ENCODE measurements around the gene CATSPER1.

Gene CATSPER1

DNA sequence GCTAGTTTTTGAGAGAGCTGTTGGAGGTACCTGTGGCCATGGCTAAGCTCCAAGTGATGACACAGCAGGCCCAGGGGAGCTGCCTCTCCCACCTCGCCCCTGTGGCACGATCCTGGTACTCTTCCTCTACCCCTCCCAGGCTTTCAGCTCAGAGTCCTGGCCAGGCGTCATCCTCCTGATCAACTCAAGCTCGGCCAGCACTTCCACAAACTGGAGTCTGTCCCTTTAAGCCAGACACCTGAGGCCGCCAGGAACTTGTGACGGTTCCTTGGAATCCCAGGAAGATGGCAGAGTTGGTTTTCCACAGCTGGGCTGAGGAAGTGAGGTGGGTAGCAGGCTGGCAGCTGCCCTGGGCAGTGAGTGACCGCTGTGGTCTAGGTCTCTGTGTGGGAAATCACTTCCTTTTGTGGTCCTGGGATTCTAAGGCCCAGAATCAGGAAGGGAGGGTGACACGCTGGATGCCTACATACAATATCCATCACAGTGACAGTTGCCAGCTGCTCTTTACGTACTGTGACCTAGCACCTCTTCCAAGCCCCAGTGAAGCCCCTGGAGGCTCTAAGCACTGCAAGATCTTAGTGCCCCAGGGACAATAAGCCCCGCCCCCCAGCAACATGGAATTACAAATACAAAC is 17.7 kb downstream of the CATSPER1 start:
- DNase-seq (ENCODE audit: extremely low spot score): no peak
- POLR2A ChIA-PET: interaction anchor here (0.9 kb wide), 1 partner anchor 14 kb away, joined by 3 read pairs; no protein-coding TSS in a partner anchor
- CTCF ChIA-PET: interaction anchor here (0.8 kb wide), 1 partner anchor 13 kb away, joined by 3 read pairs; no protein-coding TSS in a partner anchor
- TF ChIP-seq ARNT (IDR thresholded peaks at IDR 0.05): no peak
- no peak for TF ChIP-seq NFRKB (IDR thresholded peaks at IDR 0.05)
- TF ChIP-seq LEF1 (IDR thresholded peaks at IDR 0.05; ENCODE audit: borderline replicate concordance): no peak
- TF ChIP-seq BHLHE40 (IDR thresholded peaks at IDR 0.05; ENCODE audit: borderline replicate concordance): no peak
- no peak for TF ChIP-seq SUZ12 (IDR thresholded peaks at IDR 0.05)

GRCh38 chr11:66008095-66008467 is 18.2 kb downstream of the CATSPER1 start:
- no peak for TF ChIP-seq ELF4 (IDR thresholded peaks at IDR 0.05)
- no peak for TF ChIP-seq PKNOX1 (IDR thresholded peaks at IDR 0.05)
- no peak for TF ChIP-seq SP1 (IDR thresholded peaks at IDR 0.05)
- TF ChIP-seq FOXK2 (IDR thresholded peaks at IDR 0.05): no peak
- TF ChIP-seq BHLHE40 (IDR thresholded peaks at IDR 0.05; ENCODE audit: borderline replicate concordance): no peak
- TF ChIP-seq FOXA1 (IDR thresholded peaks at IDR 0.05): no peak
- no peak for TF ChIP-seq HDGF (IDR thresholded peaks at IDR 0.05; ENCODE audit: borderline replicate concordance)
- TF ChIP-seq TARDBP (IDR thresholded peaks at IDR 0.05): no peak
- ChIA-PET CTCF (interaction anchor here (0.8 kb wide), 1 partner anchor 14 kb away, joined by 3 read pairs; no protein-coding TSS in a partner anchor), POLR2A (interaction anchor here (0.9 kb wide), 1 partner anchor 14 kb away, joined by 3 read pairs; no protein-coding TSS in a partner anchor)
- no peak for DNase-seq (ENCODE audit: extremely low spot score)

- ChIA-PET CTCF (interaction anchor here (0.9 to 1.0 kb wide), 2 partner anchors 15 to 147 kb away, joined by 3 read pairs; partner anchors contain the start of gene MUS81), POLR2A (no interaction called here)
- no peak for DNase-seq (ENCODE audit: extremely low spot score)
- TF ChIP-seq SP1 (IDR thresholded peaks at IDR 0.05): no peak
- TF ChIP-seq ZNF384 (IDR thresholded peaks at IDR 0.05): no peak
- no peak for TF ChIP-seq NFRKB (IDR thresholded peaks at IDR 0.05)
- no peak for TF ChIP-seq ELF4 (IDR thresholded peaks at IDR 0.05)
- no peak for TF ChIP-seq FOXK2 (IDR thresholded peaks at IDR 0.05)
- TF ChIP-seq LEF1 (IDR thresholded peaks at IDR 0.05; ENCODE audit: borderline replicate concordance): no peak
- TF ChIP-seq HDGF (IDR thresholded peaks at IDR 0.05; ENCODE audit: borderline replicate concordance): no peak
- no peak for TF ChIP-seq FOXA1 (IDR thresholded peaks at IDR 0.05)
- TF ChIP-seq FOXM1 (IDR thresholded peaks at IDR 0.05; ENCODE audit: borderline replicate concordance): no peak
- TF ChIP-seq CTBP1 (IDR thresholded peaks at IDR 0.05; ENCODE audit: borderline replicate concordance): no peak
- no peak for TF ChIP-seq BHLHE40 (IDR thresholded peaks at IDR 0.05; ENCODE audit: borderline replicate concordance)
- TF ChIP-seq TARDBP (IDR thresholded peaks at IDR 0.05): no peak
- no peak for TF ChIP-seq PKNOX1 (IDR thresholded peaks at IDR 0.05)
- TF ChIP-seq SUZ12 (IDR thresholded peaks at IDR 0.05): no peak
- no peak for TF ChIP-seq ARNT (IDR thresholded peaks at IDR 0.05)
Measured at GRCh38 chr11:66007201-66007634, 19.1 kb downstream of the CATSPER1 start.

DNA sequence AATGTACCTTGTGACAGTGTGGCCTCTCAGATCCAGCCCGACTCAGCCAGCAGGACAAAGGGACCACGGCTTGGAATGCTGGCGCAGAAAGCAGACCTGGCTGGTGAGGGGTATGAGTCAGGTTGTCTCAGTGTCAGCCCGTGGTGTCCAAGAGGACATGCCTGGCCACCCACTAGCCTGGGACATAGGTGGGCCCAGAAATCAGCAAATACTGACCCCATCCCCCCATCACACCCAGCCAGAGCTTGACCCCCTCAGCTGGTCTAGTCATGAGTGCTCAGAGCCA is 19.4 kb downstream of the CATSPER1 start:
- DNase-seq (ENCODE audit: extremely low spot score): no peak
- no peak for TF ChIP-seq FOXK2 (IDR thresholded peaks at IDR 0.05)
- no peak for TF ChIP-seq ZNF384 (IDR thresholded peaks at IDR 0.05)
- no peak for TF ChIP-seq ELF4 (IDR thresholded peaks at IDR 0.05)
- no peak for TF ChIP-seq BHLHE40 (IDR thresholded peaks at IDR 0.05; ENCODE audit: borderline replicate concordance)
- TF ChIP-seq L3MBTL2 (conservative IDR thresholded peaks at IDR 0.05): no peak
- TF ChIP-seq TARDBP (IDR thresholded peaks at IDR 0.05): no peak
- TF ChIP-seq NFRKB (IDR thresholded peaks at IDR 0.05): no peak
- TF ChIP-seq ARNT (IDR thresholded peaks at IDR 0.05): no peak
- TF ChIP-seq FOXA1 (IDR thresholded peaks at IDR 0.05): no peak
- TF ChIP-seq HDGF (IDR thresholded peaks at IDR 0.05; ENCODE audit: borderline replicate concordance): no peak
- no peak for TF ChIP-seq LEF1 (IDR thresholded peaks at IDR 0.05; ENCODE audit: borderline replicate concordance)
- no peak for TF ChIP-seq FOXM1 (IDR thresholded peaks at IDR 0.05; ENCODE audit: borderline replicate concordance)
- no peak for TF ChIP-seq SUZ12 (IDR thresholded peaks at IDR 0.05)
- ChIA-PET CTCF (interaction anchor here (0.9 to 1.0 kb wide), 2 partner anchors 15 to 147 kb away, joined by 3 read pairs; partner anchors contain the start of gene MUS81), POLR2A (no interaction called here)

GRCh38 chr11:66006134-66006890 is 20.0 kb downstream of the CATSPER1 start:
- TF ChIP-seq LEF1 (IDR thresholded peaks at IDR 0.05; ENCODE audit: borderline replicate concordance): no peak
- no peak for TF ChIP-seq L3MBTL2 (conservative IDR thresholded peaks at IDR 0.05)
- no peak for TF ChIP-seq FOXM1 (IDR thresholded peaks at IDR 0.05; ENCODE audit: borderline replicate concordance)
- no peak for TF ChIP-seq SP1 (IDR thresholded peaks at IDR 0.05)
- TF ChIP-seq ARNT (IDR thresholded peaks at IDR 0.05): no peak
- TF ChIP-seq CTBP1 (IDR thresholded peaks at IDR 0.05; ENCODE audit: borderline replicate concordance): no peak
- no peak for TF ChIP-seq BHLHE40 (IDR thresholded peaks at IDR 0.05; ENCODE audit: borderline replicate concordance)
- DNase-seq (ENCODE audit: extremely low spot score): no peak
- ChIA-PET CTCF (no interaction called here), POLR2A (interaction anchor here (0.9 kb wide), 1 partner anchor 16 kb away, joined by 4 read pairs; no protein-coding TSS in a partner anchor)

- DNase-seq (ENCODE audit: extremely low spot score): no peak
- TF ChIP-seq SUZ12 (IDR thresholded peaks at IDR 0.05) (no peak), HDGF (IDR thresholded peaks at IDR 0.05; ENCODE audit: borderline replicate concordance) (no peak), FOXK2 (IDR thresholded peaks at IDR 0.05) (no peak), ELF4 (IDR thresholded peaks at IDR 0.05) (no peak), TARDBP (IDR thresholded peaks at IDR 0.05) (no peak), ZNF384 (IDR thresholded peaks at IDR 0.05) (no peak), BHLHE40 (IDR thresholded peaks at IDR 0.05; ENCODE audit: borderline replicate concordance) (no peak), L3MBTL2 (conservative IDR thresholded peaks at IDR 0.05) (no peak), FOXM1 (IDR thresholded peaks at IDR 0.05; ENCODE audit: borderline replicate concordance) (no peak), NFRKB (IDR thresholded peaks at IDR 0.05) (no peak), CTBP1 (IDR thresholded peaks at IDR 0.05; ENCODE audit: borderline replicate concordance) (no peak), PKNOX1 (IDR thresholded peaks at IDR 0.05) (no peak), SP1 (IDR thresholded peaks at IDR 0.05) (no peak), FOXA1 (IDR thresholded peaks at IDR 0.05) (no peak), ARNT (IDR thresholded peaks at IDR 0.05) (no peak), LEF1 (IDR thresholded peaks at IDR 0.05; ENCODE audit: borderline replicate concordance) (no peak)
- CTCF ChIA-PET: no interaction called here
- POLR2A ChIA-PET: no interaction called here
Measured at GRCh38 chr11:66004186-66004585, 22.1 kb downstream of the CATSPER1 start.

Measured in HEK293T (cell line).